ENCODE data around the gene PFN3.
"Not testable (repeated sequence)": the region's sequence is repeated elsewhere in the genome, so short reads cannot be mapped to it uniquely, and the experiment has no call there.

Gene PFN3

DNA sequence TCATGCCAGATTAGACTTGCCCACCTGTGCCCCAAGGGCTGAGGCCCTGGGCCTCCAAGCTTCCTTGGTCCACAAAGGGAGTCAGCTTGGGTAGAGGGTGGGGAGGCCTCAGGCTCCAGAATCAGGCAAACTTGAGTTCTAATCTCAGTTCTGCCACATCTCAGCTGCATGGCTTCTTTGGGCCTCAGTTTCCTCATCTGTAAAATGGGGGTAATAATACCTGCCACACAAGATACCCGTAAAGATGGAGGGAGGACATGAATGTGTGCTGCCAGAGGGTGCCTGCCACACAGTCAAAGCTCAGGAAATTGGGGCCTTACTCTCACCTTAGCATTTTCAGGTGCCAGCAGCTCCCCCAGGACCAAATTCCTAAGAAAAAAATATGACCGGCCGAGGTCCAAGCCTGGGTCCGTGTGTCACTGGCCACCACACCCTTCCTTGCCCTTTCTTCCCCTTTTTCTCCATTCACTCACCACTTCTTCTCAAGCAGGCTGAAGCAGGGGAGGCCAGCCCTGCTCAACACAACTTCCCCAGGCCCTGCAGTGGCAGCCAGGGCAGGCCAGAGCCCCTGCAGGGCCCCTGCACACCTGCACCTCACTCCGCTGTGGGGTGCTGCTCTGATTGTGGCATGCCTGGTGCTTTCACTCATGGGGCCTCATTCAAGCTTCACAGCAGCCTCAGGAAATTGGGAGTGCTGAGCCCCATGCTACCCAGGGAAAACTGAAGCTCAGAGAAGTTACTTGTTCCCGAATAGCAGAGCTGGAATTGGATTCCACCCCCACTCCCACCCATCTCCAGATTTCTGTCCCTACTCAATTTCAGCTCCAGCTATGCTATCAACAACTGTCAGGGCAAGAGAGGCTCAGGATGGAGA, 38.8 kb downstream of the PFN3 start:
- DNase-seq (ENCODE audit: low read depth in 2 of 2), result no peak

DNA sequence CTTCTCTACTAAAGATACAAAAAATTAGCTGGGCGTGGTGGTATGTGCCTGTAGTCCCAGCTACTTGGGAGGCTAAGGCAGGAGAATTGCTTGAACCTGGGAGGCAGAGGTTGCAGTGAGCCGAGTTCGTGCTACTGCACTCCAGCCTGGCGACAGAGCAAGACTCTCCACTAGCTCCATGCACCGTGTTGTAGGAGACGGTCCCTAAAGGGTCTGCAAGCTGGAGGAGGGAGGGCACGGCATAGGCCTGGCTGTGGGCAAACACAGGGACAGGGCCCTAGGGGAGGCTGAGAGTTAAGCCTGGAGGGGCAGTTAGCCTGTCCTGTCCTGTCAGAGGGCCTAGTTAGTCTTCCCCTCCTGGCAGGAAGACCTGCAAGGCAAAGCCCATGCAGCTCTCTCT, 39.7 kb downstream of the PFN3 start:
- DNase-seq (ENCODE audit: low read depth in 2 of 2), result not testable (repeated sequence)

GRCh38 chr5:177359860-177360259, 40.6 kb downstream of the PFN3 start:
- no peak for DNase-seq (ENCODE audit: low read depth in 2 of 2)

DNA sequence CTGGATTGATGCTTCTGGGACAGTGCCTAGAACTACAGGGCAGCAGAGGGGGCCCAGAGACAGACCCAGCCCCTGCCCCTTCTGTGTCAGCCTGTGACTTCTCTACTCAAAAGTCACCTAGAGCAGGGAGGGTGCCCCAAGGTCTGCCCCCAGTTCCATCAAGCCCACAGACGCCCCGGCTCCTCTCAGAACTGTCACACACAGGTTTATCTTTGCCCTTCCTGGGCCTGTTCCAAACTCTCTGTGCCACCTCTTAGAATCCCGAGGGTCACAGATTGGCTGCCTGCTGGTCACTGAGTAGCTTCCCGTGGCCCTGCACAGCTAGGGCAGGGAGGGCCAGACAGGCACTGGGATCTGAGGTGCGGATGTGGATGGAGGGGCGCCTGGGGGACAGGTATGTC, 41.0 kb downstream of the PFN3 start:
- DNase-seq (ENCODE audit: low read depth in 2 of 2), result no peak

DNA sequence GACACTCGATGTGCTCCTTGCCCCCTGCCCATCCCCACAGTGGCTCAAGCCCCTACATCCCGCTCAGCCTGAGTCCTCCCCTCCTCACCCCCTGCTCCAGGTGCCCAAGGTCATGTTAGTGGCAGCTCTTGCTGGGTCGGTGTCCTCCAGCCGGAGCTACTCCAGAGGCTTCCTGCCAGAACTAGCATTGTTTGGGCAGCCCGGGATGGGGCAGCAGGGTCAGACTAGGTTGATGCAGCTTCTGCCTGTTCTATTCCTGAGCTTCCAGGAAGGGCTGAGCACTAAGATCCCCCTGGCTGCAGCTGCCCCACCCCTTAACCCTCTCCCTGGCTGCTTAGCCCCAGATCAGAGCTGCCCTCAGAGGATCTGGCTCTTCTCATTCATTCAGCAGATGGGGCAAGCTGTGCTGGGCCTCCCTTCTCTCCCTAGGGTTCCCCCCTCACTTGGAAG, 42.1 kb downstream of the PFN3 start:
- DNase-seq (ENCODE audit: low read depth in 2 of 2), result no peak

GRCh38 chr5:177357459-177358351, 42.8 kb downstream of the PFN3 start, which contains the start of gene RGS14:
RGS14 (plus strand) TSS chr5:177357924; CDS start chr5:177358025, 101 bp downstream.
- DNase-seq (ENCODE audit: low read depth in 2 of 2), result no peak

GRCh38 chr5:177357146-177357458, 43.4 kb downstream of the PFN3 start:
- no peak for DNase-seq (ENCODE audit: low read depth in 2 of 2)

DNA sequence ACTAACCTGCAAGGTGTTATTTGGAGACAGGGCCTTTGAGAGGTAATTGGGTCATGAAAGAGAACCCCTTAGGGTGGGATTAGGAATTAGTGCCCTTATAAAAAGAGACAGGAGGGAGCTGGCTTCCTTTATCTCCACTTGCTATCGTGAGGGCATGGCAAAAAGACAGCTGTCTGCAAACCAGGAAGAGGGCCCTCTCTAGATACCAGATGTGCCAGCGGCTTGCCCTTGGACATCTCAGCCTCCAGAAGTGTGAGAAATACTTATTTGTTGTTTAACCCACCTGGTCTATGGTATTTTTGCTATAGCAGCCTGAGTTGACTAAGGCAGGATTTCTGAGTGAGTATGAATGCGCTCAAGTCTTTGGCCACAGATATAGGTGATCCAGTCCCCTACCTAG, 43.7 kb downstream of the PFN3 start:
- no peak for DNase-seq (ENCODE audit: low read depth in 2 of 2)

- DNase-seq (ENCODE audit: low read depth in 2 of 2), result no peak
Observed at GRCh38 chr5:177355868-177356168, 44.6 kb downstream of the PFN3 start.

DNA sequence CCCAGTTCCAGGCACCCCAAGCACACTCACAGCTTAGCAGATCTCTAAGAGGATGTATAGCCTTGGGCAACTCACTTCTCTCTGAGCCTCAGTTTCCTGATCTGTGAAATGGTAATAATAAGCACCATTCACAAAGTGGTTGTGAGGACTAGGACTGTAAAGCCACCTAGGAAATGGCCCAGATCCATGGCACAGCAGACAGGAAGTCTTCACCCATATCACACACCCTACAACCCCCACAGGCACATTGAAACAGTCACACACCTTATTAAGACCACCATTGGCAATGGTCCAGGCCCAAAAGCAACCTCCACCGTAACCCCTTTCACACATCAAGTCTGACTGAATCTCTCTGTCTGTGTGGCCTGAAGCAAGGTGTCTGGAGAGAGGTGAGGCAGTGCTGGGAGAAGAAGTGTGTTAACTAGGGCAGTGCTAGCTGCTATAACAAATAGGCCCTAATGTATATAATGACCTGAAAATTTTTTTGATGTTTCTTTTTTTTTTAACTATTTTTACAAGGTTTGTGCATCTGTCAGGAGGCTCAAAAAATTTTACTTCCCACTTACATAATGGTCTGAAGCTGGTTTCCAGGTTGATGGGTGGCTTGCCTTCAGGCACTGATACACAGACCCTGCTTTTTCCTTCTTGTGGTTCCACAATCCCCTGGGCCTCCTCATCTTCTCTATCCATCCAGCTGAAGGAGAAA, 45.1 kb downstream of the PFN3 start:
- DNase-seq (ENCODE audit: low read depth in 2 of 2), result no peak

DNA sequence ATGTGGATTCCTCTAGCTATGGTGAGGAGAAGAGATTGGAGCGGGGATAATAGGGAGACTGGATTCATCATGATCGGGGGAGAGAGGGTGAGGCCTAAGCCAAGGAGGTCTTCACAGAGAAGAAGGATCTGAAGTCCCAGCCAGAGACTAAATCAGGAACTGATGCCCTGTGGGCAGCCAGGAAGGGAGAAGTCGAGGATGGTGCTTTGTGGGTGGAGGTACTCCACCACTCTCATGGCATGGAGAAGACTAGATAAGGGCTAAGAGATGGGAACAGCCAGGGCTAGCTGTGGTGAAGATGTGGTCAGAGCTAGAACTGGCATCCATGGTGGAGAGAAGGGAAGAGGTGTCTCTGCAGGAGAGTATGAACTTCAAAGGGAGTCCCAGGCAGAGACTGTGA, 45.8 kb downstream of the PFN3 start:
- DNase-seq (ENCODE audit: low read depth in 2 of 2), result no peak

DNA sequence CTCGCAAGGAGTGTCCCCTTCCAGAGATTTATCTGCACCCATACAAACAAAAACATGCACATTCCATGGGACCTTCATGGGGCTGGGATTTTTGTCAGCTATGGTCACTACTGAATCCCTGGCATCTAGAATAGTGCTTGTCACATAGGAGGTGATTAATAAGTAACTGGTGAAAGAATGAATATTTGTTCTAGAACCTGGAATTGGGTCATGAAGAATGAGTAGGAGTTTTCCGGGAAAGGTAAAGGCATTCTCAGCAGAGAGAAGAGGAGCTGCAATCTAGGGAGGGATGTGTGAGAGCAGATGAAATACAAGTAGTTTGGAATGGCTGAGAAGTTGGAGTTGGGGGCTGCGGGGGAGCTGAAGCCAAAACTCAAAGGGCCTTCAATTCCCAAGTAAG, 46.2 kb downstream of the PFN3 start:
- no peak for DNase-seq (ENCODE audit: low read depth in 2 of 2)

DNA sequence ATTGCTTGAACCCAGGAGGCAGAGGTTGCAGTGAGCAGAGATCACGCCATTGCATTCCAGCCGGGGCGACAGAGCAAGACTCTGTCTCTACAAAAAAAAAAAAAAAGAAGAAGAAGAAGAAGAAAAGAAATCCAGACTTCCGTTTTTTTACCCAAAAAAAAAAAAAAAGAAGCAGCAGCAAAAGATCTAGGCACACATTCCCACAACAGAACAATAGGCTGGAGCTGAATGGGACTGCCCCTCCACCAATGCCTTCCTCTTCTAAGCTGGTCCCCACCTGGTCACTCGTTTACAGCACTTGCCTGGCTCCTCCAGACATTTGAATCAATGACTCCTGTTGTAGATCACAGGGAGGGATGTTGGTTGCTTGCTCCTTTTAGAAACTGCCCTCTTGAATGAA, 47.4 kb downstream of the PFN3 start:
- no peak for DNase-seq (ENCODE audit: low read depth in 2 of 2)

- DNase-seq (ENCODE audit: low read depth in 2 of 2), result peak; percentile 95
Observed at GRCh38 chr5:177351392-177352329, 48.8 kb downstream of the PFN3 start, which contains the start of gene LMAN2. LMAN2 (minus strand) TSS chr5:177351668; CDS start chr5:177351647, 21 bp downstream.

- DNase-seq (ENCODE audit: low read depth in 2 of 2), result no peak
Observed at GRCh38 chr5:177350776-177351391, 49.6 kb downstream of the PFN3 start.
